NCI-H1417 treated with DMSO at 0.1 percent for 48 hours (cell line): ENCODE measurements around the gene SIDT1.

Experiments used
- DNase-seq: peaks from one replicate; lab custom pipeline; 2025; lab: John Stamatoyannopoulos, UW

SIDT1 gene

GRCh38 chr3:113531826-113532697 is at the start of gene SIDT1:
TSS of gene SIDT1 (plus strand) at chr3:113532555. CDS start at chr3:113533022, 467 bp downstream.
- peak; percentile 4 for DNase-seq

- DNase-seq: no peak
Observed at GRCh38 chr3:113485161-113485609, 47.2 kb upstream of the SIDT1 start.

- no peak for DNase-seq
Observed at GRCh38 chr3:113495035-113495434, 37.3 kb upstream of the SIDT1 start.

GRCh38 chr3:113496924-113497323 is 35.4 kb upstream of the SIDT1 start:
- DNase-seq: no peak

GRCh38 chr3:113498221-113499005 is 33.9 kb upstream of the SIDT1 start:
- DNase-seq: no peak

GRCh38 chr3:113499081-113499480 is 33.3 kb upstream of the SIDT1 start:
- no peak for DNase-seq

GRCh38 chr3:113501597-113501996 is 30.8 kb upstream of the SIDT1 start:
- no peak for DNase-seq

GRCh38 chr3:113505867-113506266 is 26.5 kb upstream of the SIDT1 start:
- DNase-seq: no peak

GRCh38 chr3:113507501-113508067 is 24.8 kb upstream of the SIDT1 start:
- DNase-seq: no peak

- DNase-seq: no peak
Observed at GRCh38 chr3:113508966-113509365, 23.4 kb upstream of the SIDT1 start.

GRCh38 chr3:113514265-113514769 is 18.0 kb upstream of the SIDT1 start:
- DNase-seq: no peak

GRCh38 chr3:113516115-113516505 is 16.2 kb upstream of the SIDT1 start:
- no peak for DNase-seq

- no peak for DNase-seq
Observed at GRCh38 chr3:113521981-113522380, 10.4 kb upstream of the SIDT1 start.

GRCh38 chr3:113523241-113523640 is 9.1 kb upstream of the SIDT1 start:
- no peak for DNase-seq

- no peak for DNase-seq
Observed at GRCh38 chr3:113532698-113533533, 561 bp downstream of the SIDT1 start.

- DNase-seq: no peak
Observed at GRCh38 chr3:113533534-113533892, 1.2 kb downstream of the SIDT1 start.

- DNase-seq: no peak
Observed at GRCh38 chr3:113534365-113534764, 2.0 kb downstream of the SIDT1 start.

- DNase-seq: no peak
Observed at GRCh38 chr3:113535898-113536297, 3.5 kb downstream of the SIDT1 start.

GRCh38 chr3:113536627-113537101 is 4.3 kb downstream of the SIDT1 start:
- DNase-seq: no peak

GRCh38 chr3:113537155-113537554 is 4.8 kb downstream of the SIDT1 start:
- no peak for DNase-seq

- DNase-seq: no peak
Observed at GRCh38 chr3:113541519-113541918, 9.2 kb downstream of the SIDT1 start.
